GM18498 (cell line): ENCODE measurements around the gene SLC2A14.

Source experiments
- ATAC-seq: cut with Tn5 transposase; IDR thresholded peaks from one replicate; pipeline ENCODE4 v1.9.1; 2021; ENCODE audit warnings: mild to moderate bottlenecking, moderate library complexity; ENCODE audit not compliant: unreplicated experiment

The SLC2A14 gene

GRCh38 chr12:7781274-7781673 lies 91.4 kb downstream of the SLC2A14 start:
- ATAC-seq: no peak

GRCh38 chr12:7769999-7770398 lies 102.7 kb downstream of the SLC2A14 start:
- ATAC-seq: no peak
